ENCODE data around the gene PMVK. TPM values are rescaled to one million over a fixed set of nuclear protein-coding genes. Genes with fewer than 3 reads are reported as not detected.

Gene PMVK
- total RNA-seq, 1 donor from 2014 or later: 15.6 TPM

- Histone ChIP-seq H3K4me2 (ENCODE audit: low read length) (peak overlapping the region; percentile 87), H3K9ac (ENCODE audit: low read length) (peak overlapping the region; percentile 91), H3K27ac (ENCODE audit: low read depth, low read length) (no peak overlapping the region), H3K4me1 (ENCODE audit: insufficient read depth, low read length) (peaks cover 35% of the 10 kb centered on the region), H3K9me3 (ENCODE audit: insufficient read depth, low read depth, low read length) (no peaks in the 10 kb centered on the region), H3K36me3 (ENCODE audit: insufficient read depth, low read length) (peaks cover 21% of the 10 kb centered on the region), H2AFZ (ENCODE audit: low read depth, low read length) (no peak overlapping the region), H3K4me3 (ENCODE audit: insufficient read depth, low read depth, low read length) (peak overlapping the region; percentile 75), H3K27me3 (ENCODE audit: insufficient read depth, low read length) (no peaks in the 10 kb centered on the region), H4K20me1 (ENCODE audit: insufficient read depth, low read length) (peaks cover 26% of the 10 kb centered on the region), H3K79me2 (ENCODE audit: insufficient read depth, low read length) (peaks cover 37% of the 10 kb centered on the region)
- H3K27me3 Mint-ChIP-seq (ENCODE audit: low read depth, unreplicated experiment): no peaks in the 10 kb centered on the region
- DNase-seq (ENCODE audit: low read depth) (no peak), FAIRE-seq (no peak)
- TF ChIP-seq EZH2 (IDR thresholded peaks at IDR 0.05; ENCODE audit: insufficient read depth, low read length): no peak
- no peak for TF ChIP-seq CTCF (IDR thresholded peaks at IDR 0.05; ENCODE audit: insufficient read depth, low read depth, low read length)
- H3K27ac Mint-ChIP-seq (ENCODE audit: unreplicated experiment): peak overlapping the region; percentile 41
- H3K4me3 Mint-ChIP-seq (ENCODE audit: unreplicated experiment): peak overlapping the region; percentile 92
- H3K36me3 Mint-ChIP-seq (ENCODE audit: low read depth, unreplicated experiment): peaks cover 17% of the 10 kb centered on the region
- no peaks in the 10 kb centered on the region for H3K9me3 Mint-ChIP-seq (ENCODE audit: unreplicated experiment)
- peaks cover 27% of the 10 kb centered on the region for H3K4me1 Mint-ChIP-seq (ENCODE audit: low read depth, unreplicated experiment)
Observed at GRCh38 chr1:154960446-154961136, 24.1 kb upstream of the PMVK start.

- Mint-ChIP-seq H3K27me3 (ENCODE audit: low read depth, unreplicated experiment) (no peaks in the 10 kb centered on the region), H3K9me3 (ENCODE audit: unreplicated experiment) (no peaks in the 10 kb centered on the region), H3K27ac (ENCODE audit: unreplicated experiment) (no peak overlapping the region), H3K4me1 (ENCODE audit: low read depth, unreplicated experiment) (peaks cover 32% of the 10 kb centered on the region), H3K4me3 (ENCODE audit: unreplicated experiment) (peak overlapping the region; percentile 60), H3K36me3 (ENCODE audit: low read depth, unreplicated experiment) (peaks cover 11% of the 10 kb centered on the region)
- FAIRE-seq (no peak), DNase-seq (ENCODE audit: low read depth) (no peak)
- H3K4me1 ChIP-seq (ENCODE audit: insufficient read depth, low read length): peaks cover 46% of the 10 kb centered on the region
- H4K20me1 ChIP-seq (ENCODE audit: insufficient read depth, low read length): peaks cover 21% of the 10 kb centered on the region
- H2AFZ ChIP-seq (ENCODE audit: low read depth, low read length): no peak overlapping the region
- no peak overlapping the region for H3K4me2 ChIP-seq (ENCODE audit: low read length)
- no peak overlapping the region for H3K9ac ChIP-seq (ENCODE audit: low read length)
- no peaks in the 10 kb centered on the region for H3K9me3 ChIP-seq (ENCODE audit: insufficient read depth, low read depth, low read length)
- H3K36me3 ChIP-seq (ENCODE audit: insufficient read depth, low read length): peaks cover 11% of the 10 kb centered on the region
- H3K79me2 ChIP-seq (ENCODE audit: insufficient read depth, low read length): peaks cover 33% of the 10 kb centered on the region
- no peak overlapping the region for H3K4me3 ChIP-seq (ENCODE audit: insufficient read depth, low read depth, low read length)
- TF ChIP-seq EZH2 (IDR thresholded peaks at IDR 0.05; ENCODE audit: insufficient read depth, low read length): no peak
- no peak for TF ChIP-seq CTCF (IDR thresholded peaks at IDR 0.05; ENCODE audit: insufficient read depth, low read depth, low read length)
- H3K27ac ChIP-seq (ENCODE audit: low read depth, low read length): no peak overlapping the region
- H3K27me3 ChIP-seq (ENCODE audit: insufficient read depth, low read length): no peaks in the 10 kb centered on the region
Observed at GRCh38 chr1:154959426-154959780, 22.9 kb upstream of the PMVK start.

Data from astrocyte (in vitro differentiated cells and primary cell).